ENCODE data around the gene COL4A4.
A peak's percentile ranks its signal among the peaks of the same experiment; 100 is the strongest.
"Not testable (repeated sequence)": the region's sequence is repeated elsewhere in the genome, so short reads cannot be mapped to it uniquely, and the experiment has no call there.

Gene COL4A4

DNA sequence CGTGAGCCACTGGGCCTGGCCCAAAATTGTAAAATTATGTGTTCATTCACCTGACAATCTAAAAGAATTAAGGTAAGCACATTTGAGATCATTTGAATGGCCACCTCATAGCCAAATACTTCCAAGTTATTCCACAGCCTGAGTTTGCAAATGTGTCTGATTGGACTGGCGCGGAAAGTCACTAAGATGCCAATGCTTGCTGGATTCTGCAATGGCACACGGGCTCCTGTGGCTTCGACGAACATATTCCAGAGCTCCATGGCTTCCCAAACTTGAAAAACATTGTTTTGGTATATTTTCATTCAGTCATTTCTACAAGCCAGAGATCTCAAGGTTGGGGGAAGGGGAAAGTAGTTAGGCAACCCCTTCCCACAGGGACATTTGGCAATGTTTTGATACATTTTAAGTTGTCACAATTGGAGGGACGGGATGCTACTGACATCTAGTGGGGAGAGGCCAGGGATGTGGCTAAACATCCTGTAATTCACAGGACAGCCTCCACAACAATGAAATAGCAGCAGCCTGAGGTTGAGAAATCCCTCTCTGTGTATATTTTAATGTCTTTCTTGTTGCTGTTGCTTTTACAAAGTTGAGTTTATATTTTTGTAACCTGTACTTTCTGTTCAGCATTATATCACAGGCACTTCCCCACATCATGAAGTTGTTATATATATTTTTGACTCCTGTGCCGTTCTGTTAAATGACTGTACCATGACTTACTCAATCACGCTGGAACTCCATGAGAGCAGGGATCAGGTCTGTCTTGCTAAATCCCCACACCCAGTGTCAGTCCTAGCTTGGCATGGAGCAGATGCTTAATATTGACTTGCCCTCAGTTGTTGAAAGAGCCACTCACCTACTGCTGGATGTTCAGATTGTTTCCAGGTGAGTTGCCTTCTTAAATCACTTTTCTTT is 56.9 kb downstream of the COL4A4 start:
- peak; percentile 81 for DNase-seq

DNA sequence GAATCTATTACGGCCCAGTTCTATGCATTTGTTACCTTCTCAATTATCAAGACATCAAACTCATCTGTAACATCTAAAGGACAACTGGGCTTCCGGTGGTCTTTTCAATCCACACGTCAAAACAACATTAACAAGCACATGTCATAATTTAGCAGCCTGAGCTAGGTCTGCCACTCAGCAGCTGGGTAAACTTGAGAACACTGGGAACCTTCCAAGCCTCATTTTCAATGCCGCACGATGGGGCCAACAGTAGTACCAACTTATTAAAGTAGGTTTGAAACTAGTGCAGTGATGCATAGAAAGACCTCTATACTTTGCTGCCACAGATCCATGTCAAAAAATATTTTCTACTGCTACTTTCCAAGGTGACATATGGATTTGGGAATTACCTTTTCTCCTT is 60.4 kb downstream of the COL4A4 start:
- no peak for DNase-seq

DNA sequence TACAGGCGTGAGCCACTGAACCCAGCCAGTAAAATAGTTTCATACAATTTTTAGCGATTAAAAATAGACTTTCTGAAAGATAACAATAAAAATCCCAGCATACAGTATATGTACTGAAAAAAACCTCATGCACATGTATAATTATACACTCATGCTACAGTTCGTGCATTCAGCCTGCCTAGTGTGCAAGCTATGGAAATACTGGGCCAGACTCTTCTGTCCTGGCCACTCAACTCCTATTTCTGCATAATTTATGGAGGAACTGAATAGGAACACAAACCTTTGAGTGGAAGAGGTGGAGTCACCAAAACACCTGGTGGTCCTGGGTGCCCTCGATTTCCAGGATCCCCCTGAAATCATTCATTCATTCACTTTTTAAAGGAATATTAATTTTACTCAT is 64.7 kb downstream of the COL4A4 start:
- DNase-seq, result no peak

DNA sequence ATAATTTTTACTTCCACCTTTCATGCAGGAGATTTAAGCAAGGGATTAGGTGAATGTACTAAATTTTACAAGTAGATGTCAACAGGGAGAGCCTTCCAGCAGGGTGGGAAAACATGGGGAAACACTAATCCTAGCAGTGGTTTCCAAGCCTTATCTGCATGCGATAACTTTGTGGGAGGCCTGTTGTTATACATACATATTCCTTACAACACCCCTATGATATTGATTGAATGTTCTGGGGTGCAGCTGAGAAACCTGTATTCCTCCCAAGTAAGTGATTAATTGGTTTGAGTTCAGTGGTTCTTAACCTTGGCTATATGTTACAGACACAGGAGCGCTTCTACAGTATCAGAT is 65.9 kb downstream of the COL4A4 start:
- no peak for DNase-seq

DNA sequence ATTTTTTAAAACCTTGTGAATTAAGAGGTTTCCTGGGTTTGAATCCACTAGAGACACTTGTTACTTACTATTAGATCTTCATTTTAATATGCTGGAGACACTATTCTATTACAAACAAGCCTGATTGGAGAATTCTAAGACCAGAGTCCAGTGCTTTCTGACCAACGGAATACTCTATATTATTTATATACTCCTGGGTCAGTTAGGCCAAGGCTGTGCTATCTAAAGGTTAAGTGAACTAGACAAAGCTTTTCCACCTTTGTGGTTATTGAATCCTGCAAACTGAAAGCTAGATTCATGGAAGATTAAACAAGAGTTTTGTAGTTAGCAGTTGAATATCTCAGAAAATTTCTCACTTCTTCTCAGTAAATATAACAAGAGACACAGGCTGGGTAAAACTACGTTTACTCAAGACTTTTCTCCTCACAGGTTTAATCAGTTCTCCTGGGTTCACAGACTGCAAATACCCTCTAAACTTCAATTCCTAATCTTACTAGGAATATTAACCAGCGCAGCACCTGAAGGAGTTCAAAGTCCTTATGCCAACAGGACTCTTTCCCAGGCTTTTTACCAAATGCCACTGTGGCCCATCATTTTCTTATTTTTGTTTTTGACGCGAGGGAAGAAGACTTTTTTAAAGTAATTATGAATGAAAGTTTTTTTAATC is 66.4 kb downstream of the COL4A4 start:
- DNase-seq, result no peak

DNA sequence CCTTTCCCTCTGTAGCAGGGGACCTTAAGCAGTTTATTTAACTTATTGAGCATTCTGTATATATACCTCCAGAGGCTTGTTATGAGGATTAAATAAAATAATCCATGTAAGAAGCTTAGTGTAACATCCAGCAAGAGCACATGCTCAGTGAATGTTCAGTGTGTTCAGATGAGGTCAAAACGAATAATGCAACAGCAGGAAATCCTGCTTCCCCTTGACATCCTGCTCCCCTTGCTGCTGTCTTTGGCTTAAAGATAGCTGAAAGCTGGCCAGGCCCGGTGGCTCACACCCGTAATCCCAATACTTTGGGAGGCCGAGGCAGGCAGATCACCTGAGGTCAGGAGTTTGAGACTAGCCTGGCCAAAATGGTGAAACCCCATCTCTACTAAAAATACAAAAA is 68.7 kb downstream of the COL4A4 start:
- DNase-seq, result peak; percentile 85

DNA sequence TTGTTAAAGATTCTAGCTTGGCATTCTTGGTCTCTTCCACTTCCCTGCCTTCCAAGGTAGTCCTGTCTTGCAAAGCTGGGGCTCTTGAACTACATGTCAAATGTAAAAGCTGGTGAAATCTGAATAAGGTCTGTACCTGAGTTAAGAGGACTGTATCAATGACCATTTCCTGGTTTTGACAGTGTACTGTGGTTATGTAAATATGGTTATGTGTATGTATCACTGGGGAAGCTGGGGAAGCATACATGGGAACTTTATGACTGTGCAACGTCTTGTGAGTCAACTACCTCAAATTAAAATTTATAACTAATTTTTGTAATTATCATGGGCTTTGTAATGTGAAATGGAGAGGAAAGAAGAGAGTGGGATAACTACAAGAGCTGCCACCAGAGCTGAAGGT is 81.7 kb downstream of the COL4A4 start:
- no peak for DNase-seq

DNA sequence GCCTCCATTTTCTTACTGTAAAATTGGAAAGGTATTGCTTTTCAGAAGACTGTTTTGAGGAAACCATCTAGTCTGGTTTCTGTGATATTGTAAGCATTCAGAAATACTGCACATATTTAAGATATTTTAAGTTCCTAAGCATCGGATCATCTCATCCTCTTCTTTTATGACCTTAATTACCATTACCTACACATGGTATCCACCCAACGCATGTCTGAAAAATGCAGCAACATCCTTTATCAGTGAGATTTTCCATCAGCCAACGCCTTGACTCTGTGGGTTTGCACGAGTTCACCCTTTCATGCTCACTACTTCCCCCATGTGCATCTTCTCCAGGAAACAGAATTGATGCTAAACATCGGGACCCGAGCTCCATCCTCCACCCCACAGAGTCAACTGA is 84.3 kb downstream of the COL4A4 start:
- DNase-seq, result no peak

DNA sequence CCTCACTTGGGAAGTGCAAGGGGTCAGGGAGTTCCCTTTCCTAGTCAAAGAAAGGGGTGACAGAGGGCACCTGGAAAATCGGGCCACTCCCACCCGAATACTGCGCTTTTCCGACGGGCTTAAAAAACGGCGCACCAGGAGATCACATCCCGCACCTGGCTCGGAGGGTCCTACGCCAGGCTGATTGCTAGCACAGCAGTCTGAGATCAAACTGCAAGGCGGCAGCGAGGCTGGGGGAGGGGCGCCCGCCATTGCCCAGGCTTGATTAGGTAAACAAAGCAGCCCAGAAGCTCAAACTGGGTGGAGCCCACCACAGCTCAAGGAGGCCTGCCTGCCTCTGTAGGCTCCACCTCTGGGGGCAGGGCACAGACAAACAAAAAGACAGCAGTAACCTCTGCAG is 98.9 kb downstream of the COL4A4 start:
- DNase-seq, result not testable (repeated sequence)

DNA sequence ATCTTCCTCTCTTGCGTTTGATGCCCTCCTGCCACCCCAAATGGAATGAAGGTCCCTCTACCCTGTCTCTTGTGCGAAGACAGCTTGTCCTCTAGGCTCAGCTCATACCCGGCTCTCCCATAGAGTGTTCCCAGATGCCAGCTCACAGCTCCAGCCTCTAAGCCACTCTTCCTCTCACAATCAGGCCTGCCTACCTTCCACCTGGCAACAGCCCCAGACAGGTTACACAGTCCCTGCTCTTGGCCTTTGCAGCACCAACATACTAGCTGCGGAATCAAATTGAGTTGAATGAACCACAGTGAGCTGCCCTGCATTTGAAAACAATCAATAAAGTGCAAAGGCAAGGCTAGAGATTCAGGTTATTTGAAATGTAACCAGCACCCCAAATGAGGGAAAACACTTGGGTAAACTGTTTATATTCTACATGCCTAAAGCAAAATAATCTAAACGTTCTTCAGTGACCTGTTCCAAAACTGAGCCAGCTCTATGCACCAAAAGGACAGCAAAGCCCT is 105.1 kb downstream of the COL4A4 start:
- no peak for DNase-seq

DNA sequence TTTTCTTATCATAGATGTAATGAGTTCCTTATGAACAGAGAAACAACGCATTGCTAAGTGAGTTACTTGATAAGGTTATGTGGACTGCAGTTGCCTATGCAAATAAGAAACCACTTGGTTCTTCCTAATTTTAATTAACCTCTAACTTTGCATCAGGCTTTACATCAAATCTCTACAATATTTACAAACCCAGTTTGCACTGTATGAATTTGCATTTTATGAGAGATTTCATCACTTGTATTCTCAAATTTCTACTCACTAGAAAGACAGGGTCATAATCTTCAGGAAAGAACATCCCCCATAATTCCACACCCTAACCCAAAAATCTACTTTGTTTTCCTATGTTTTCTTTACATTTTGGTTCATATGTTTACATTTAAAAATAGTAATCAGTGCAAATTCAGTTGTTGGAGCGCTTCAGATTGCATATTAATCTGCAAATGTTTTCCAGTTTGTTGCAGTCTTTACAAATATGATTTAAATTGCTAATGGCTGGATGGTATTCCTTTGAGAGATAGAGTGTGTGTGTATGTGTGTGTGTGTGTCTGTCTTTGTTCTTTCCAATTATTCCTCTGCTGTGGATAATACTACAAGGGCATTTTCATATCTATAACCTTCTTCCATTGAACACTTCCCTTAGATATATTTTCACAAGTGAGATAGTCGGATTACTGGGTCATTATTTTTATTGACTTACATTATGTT is 106.1 kb downstream of the COL4A4 start:
- DNase-seq, result no peak

DNA sequence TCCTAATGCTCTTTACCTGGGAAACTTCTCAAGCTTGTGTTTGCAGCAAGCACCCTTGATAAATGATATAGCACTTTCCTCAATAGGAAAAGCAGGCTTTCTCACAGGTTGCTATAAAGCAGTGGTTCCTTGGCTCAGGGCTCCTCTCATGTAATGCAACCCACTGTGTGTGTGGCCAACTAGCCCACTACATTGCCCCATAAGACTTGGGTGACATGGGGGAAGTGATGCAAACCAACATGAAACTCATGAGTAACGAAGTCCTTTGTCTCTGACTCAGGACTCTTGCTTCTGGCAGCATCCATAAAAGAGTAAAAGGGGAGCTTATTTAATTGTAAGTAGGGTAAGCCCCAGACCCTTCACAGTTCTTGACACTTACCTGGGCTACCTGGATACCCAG is 106.9 kb downstream of the COL4A4 start:
- DNase-seq, result no peak

DNA sequence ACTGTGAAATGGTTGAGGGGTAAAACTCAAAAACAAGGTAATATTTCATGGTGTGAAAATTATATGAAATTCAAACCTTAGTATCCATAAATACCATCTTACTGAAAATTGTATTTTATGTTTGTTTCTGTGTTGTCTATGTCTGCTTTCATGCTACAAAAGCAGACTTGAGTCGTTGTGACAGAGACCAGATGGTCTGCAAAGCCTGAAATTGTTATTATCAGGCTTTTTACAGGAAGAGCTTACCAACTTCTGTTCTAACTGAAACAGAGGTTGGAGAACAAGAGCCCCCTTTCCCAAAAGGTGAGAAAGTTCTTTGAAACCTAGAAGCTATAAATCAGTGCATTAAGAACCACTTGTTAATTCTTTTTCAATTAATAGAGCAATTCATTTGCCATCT is 110.0 kb downstream of the COL4A4 start:
- DNase-seq, result no peak

DNA sequence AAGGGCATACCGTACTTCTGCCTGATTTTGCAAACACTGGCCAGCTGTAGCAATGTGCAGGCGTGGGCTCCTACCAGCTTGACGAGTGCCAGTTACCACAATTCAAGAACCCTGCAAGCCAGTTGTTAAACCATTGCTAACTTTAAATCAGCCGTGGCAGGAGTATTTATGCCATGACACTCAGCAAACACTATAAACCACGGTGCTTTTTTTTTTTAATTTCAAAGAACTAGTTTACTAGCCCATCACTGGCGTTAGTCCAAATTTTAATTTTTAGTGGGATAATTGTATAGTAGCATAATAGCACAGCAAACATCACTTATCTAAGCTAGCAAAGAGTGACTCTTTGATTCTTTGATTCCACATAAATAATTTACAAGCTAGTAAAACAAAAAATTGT is 111.1 kb downstream of the COL4A4 start:
- DNase-seq, result no peak

DNA sequence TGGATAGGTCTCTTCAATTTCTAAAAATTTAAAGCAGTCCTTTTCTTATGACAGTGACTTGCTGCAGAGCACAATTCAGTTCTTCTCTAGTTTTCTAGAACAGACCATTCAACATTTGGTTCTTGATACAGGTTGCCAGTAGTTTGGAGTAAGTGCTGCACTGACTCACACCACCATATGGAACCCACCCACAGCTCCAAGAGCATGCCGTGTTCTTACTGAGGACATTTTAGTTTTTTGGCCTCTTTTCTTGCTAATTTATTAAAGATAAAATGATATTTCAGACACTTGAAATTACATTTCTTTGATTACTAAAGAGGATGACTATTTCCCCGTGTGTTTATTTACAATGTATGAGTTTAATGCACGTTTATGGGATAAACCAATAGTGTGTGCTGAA is 120.0 kb downstream of the COL4A4 start:
- DNase-seq, result no peak

DNA sequence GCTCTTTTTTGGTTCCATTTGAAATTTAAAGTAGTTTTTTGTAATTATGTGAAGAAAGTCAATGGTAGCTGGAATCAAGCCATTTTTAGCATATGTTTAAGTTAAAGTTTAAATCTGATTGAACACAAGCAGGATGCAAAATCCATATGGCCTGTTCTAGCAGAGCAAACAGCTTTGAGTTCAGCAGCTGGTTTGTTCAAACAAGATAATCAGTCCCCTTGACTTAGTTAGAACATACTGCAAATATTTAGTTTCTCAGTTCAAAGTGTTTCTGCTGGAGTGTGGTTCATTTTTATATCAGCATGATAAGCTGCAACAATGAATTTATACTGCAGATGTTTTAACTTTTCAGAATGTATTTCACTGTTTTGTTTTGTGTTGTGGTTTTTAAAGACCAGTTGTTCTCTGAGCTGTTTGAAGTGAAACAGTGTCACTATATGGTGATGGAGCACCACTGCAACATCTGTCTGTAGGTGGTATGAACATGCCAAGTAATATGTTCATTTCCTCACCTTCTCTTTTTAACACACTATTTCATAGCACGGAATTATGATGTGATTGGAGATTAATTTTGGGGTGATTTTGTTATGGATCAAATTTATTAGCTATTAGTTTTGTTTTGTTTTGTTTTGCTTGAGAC is 125.3 kb downstream of the COL4A4 start:
- no peak for DNase-seq

DNA sequence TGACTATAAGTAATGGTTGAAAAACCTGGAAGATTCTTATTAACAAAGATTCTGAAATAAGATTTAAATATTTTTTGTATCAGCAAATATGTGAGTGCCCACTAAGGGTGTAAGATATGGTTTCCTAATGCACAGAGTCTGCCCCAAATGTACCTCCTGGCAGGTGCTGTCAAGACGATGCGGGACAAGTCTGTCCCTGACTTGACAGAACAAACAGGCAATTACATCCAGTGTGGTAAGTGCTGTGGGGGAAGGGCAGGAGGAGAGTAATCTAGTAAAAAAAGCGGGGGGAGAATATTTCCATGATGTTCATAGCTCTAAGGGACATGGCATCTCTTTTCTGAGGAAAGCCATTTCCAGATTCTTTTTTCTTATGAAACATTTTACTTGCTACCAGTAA is 127.5 kb downstream of the COL4A4 start:
- no peak for DNase-seq

DNA sequence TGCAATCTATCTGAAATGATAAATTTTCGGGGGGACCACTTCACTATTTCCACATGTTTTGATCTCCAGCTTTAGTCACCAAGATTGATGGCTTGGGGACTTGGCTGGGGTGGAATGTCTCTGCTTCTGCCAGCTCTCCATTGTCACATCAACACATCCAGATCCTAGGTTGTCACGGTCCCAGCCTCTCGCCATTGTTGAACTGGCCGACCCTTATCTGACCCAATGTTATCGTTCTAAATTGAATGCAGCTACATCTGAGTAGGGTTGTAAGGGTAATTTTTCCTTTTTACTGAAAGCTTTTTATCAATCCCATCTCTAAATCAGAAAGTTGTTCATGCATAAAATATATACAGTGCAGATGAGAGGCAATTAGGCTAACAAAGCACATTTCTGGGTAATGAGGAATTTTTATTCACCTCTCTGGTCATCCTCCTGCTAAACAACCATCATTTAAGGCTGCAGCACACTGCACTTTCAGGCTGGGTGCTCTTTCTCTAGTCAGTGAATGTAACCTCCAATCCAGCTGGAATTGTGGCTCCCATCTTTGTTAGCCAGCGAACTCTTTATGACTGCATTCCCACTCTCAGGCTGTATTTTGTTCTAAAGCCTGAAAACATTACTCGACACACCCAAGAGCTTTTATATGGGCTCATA is 128.2 kb downstream of the COL4A4 start:
- no peak for DNase-seq

DNA sequence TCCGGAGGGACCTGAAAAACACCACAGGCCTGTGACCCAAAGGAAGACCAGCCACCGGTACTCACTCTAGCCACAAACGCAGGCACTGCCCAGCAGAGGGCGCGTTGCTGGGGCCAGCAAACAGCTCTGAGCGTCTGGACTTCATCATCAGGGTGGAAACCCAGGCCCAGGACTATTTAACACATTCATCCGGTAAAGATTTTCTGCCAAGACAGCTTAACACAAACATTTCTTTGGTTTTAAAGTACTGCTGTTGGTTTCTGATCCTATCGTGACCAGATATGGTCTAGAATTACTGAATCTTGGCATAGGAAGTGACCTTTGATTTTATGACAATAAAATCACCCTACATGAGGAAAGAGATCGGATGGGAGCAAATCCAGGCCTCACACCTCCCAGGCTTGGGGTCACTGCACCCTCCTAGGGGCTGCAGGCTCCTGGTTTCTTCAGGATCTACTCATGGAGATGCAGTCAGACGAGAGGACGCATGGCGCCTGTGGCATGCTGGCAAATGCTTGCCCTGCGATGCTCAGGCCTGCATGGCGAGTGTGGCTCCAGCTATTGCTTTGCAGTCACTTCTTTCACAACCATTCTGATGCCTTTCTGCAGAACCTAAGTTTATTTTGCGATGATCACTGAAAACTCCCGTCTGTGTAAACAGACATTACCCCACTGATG is 130.4 kb downstream of the COL4A4 start:
- peak; percentile 67 for DNase-seq

DNA sequence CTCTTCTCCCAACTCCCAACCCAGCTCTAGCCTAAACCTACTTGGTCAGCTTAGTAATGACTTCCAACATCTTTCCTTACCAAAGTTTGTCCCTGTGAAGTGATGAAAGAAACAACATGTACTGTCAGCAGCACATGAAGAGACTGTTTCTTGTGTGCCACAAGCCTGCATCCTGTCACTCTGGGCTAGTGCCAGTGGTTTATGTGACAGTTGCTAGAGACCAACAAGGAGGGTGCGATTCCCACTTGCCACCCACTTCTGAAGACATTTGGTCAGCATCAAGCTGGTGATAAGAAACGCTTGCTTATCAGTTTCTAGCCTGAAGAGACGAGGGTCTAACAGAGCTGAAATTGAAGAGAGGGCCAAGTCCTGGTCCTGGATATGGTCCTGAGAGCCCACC is 132.6 kb downstream of the COL4A4 start:
- no peak for DNase-seq

DNA sequence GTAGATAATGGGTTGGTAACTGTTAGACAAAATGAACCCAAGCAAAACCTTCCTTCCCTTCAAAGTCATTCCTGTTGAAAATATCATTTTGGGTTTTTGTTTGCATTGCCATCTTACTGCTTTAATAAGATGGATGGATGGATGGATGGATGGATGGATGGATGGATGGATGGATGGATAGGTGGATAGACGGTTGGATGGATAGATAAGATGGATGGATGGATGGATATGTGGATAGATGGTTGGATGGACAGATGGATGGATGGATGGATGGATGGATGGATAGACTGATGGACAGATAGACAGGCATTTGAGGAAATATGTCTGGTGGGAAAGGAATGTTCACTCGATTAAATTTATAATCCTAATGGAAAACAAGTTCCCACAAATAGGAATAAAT is 133.2 kb downstream of the COL4A4 start:
- no peak for DNase-seq

All from NCI-H82 (cell line).